Measurements from ENCODE around the gene BTG4. TPM values are rescaled to one million over a fixed set of nuclear protein-coding genes. Genes with fewer than 3 reads are reported as not detected.

BTG4 gene
- polyA plus RNA-seq, 1 experiment, result not detected

Small RNA genes lying within 50 kb of the gene (small RNA-seq; reads per million reads assigned to genes)
- gene MIR34B (ENCODE audit: insufficient read length, low read depth) (97.4 reads per million, percentile 88 among the genes with 10 or more reads in this experiment), gene MIR34C (ENCODE audit: insufficient read length, low read depth) (144 reads per million, percentile 90 among the genes with 10 or more reads in this experiment)

Other genes with a start within 250 kb of the BTG4 start
- 0.11 TPM in 1 of 2 replicates, not detected in the other for gene POU2AF3, start 213.8 kb downstream of the BTG4 start, polyA plus RNA-seq (2011; rRNA removed)
- not detected in 2 replicates for gene POU2AF1, start 133.1 kb downstream of the BTG4 start, polyA plus RNA-seq (2011; rRNA removed)
- 0.24 and 0.31 TPM in 2 replicates for gene HOATZ, start 2.4 kb upstream of the BTG4 start, polyA plus RNA-seq (2011; rRNA removed)
- gene LAYN, start 28.3 kb upstream of the BTG4 start, polyA plus RNA-seq (2011; rRNA removed), result 110 and 119 TPM in 2 replicates
- 23.3 and 23.4 TPM in 2 replicates for gene SIK2, start 90.1 kb upstream of the BTG4 start, polyA plus RNA-seq (2011; rRNA removed)